ENCODE measurements around the gene TBCK. TPM values are rescaled to one million over a fixed set of nuclear protein-coding genes. Genes with fewer than 3 reads are reported as not detected.

The TBCK gene
- total and polyA plus RNA-seq, 2 of the 13 experiments (the other 11 are each of a cell fraction or from before 2014, with no cell fraction given): 51.0 to 62.4 TPM

- TF ChIP-seq THAP8 (CRISPR knock-in tag; IDR thresholded peaks at IDR 0.05; ENCODE audit: borderline replicate concordance) (no peak), ZNF883 (CRISPR knock-in tag; IDR thresholded peaks at IDR 0.05; ENCODE audit: not compliant biosample characterization) (no peak), ZHX1 (CRISPR knock-in tag; IDR thresholded peaks at IDR 0.05; ENCODE audit: low read depth) (no peak), ZSCAN5A (CRISPR knock-in tag; IDR thresholded peaks at IDR 0.05; ENCODE audit: borderline replicate concordance) (no peak), ZFP36 (IDR thresholded peaks at IDR 0.05; ENCODE audit: borderline replicate concordance, low read depth, low read length, partially characterized antibody) (no peak), GMEB2 (CRISPR knock-in tag; IDR thresholded peaks at IDR 0.05; ENCODE audit: low read depth) (no peak), SP5 (CRISPR knock-in tag; IDR thresholded peaks at IDR 0.05; ENCODE audit: borderline replicate concordance, low read depth) (no peak), ZNF414 (CRISPR knock-in tag; IDR thresholded peaks at IDR 0.05) (no peak)
- TF ChIP-seq, protein P1, sequence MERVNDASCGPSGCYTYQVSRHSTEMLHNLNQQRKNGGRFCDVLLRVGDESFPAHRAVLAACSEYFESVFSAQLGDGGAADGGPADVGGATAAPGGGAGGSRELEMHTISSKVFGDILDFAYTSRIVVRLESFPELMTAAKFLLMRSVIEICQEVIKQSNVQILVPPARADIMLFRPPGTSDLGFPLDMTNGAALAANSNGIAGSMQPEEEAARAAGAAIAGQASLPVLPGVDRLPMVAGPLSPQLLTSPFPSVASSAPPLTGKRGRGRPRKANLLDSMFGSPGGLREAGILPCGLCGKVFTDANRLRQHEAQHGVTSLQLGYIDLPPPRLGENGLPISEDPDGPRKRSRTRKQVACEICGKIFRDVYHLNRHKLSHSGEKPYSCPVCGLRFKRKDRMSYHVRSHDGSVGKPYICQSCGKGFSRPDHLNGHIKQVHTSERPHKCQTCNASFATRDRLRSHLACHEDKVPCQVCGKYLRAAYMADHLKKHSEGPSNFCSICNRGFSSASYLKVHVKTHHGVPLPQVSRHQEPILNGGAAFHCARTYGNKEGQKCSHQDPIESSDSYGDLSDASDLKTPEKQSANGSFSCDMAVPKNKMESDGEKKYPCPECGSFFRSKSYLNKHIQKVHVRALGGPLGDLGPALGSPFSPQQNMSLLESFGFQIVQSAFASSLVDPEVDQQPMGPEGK (CRISPR knock-in tag; IDR thresholded peaks at IDR 0.05): no peak
These were observed 45.3 kb downstream of the TBCK start (continued) for GRCh38 chr4:106270736-106271135.
